OCI-LY7 (cell line): Measurements from ENCODE around the gene SFI1.

Experiments
- CTCF ChIP-seq: fragments of 200-600 bp; sonication (generic); conservative IDR thresholded peaks from 2 replicates; pipeline ENCODE4 v1.5.1; 2014; ENCODE audit warnings: mild to moderate bottlenecking, antibody characterized with exemption, low read length, moderate library complexity, mixed read lengths
- EZH2phosphoT487 ChIP-seq: fragments of 200-600 bp; sonication (generic); IDR thresholded peaks from 2 replicates; pipeline ENCODE4 v1.6.1; 2018; ENCODE audit warnings: low read depth, borderline replicate concordance, mild to moderate bottlenecking, mixed run types, antibody characterized with exemption, low read length, moderate library complexity, mixed read lengths

GRCh38 chr22:31639436-31640039 lies 143.2 kb downstream of the SFI1 start:
- no peak for TF ChIP-seq CTCF
- no peak for TF ChIP-seq EZH2phosphoT487
